ENCODE measurements around the gene DNAH12.

DNA sequence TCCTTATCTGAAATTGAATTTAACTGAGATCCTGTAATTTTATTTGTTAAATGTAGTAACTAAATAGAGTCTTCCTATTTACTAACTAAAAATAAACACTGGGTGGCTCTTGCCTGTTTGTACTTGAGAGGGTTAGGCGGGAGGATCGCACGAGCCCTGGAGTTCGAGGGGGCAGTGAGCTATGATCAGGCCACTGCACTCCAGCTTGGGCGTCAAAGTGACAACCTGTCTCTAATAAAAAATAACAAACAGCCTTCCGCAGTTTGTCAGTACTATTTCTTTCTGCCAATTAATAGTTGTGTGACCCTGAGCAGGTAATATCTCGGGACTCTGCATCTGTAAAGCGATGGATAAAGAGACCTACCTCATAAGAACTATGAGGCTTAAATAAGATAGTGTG lies 11.2 kb upstream of the DNAH12 start:
- no peak for TF ChIP-seq EZH2 (IDR thresholded peaks at IDR 0.05)
- TF ChIP-seq, protein P1, sequence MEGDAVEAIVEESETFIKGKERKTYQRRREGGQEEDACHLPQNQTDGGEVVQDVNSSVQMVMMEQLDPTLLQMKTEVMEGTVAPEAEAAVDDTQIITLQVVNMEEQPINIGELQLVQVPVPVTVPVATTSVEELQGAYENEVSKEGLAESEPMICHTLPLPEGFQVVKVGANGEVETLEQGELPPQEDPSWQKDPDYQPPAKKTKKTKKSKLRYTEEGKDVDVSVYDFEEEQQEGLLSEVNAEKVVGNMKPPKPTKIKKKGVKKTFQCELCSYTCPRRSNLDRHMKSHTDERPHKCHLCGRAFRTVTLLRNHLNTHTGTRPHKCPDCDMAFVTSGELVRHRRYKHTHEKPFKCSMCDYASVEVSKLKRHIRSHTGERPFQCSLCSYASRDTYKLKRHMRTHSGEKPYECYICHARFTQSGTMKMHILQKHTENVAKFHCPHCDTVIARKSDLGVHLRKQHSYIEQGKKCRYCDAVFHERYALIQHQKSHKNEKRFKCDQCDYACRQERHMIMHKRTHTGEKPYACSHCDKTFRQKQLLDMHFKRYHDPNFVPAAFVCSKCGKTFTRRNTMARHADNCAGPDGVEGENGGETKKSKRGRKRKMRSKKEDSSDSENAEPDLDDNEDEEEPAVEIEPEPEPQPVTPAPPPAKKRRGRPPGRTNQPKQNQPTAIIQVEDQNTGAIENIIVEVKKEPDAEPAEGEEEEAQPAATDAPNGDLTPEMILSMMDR (IDR thresholded peaks at IDR 0.05), result no peak
- TF ChIP-seq EZH2phosphoT487 (IDR thresholded peaks at IDR 0.05), result no peak

Measured in neural progenitor cell (in vitro differentiated cells).